MM.1S (cell line): ENCODE results near the gene HIGD1C.

Experiments
- EZH2 ChIP-seq: fragments of 300-600 bp; sonication (generic); optimal IDR thresholded peaks from 2 replicates; pipeline ENCODE3; 2017; ENCODE audit warnings: low read depth, mild to moderate bottlenecking, antibody characterized with exemption, low read length, mixed read lengths
- EZH2phosphoT487 ChIP-seq: fragments of 300-600 bp; sonication (generic); IDR thresholded peaks from 2 replicates; pipeline ENCODE4 v1.6.1; 2018; ENCODE audit warnings: antibody characterized with exemption, low read length
- TF ChIP-seq, protein P1 (sequence below): fragments of 300-600 bp; sonication (generic); IDR thresholded peaks from 2 replicates; pipeline ENCODE4 v1.5.1; 2016; ENCODE audit warnings: antibody characterized with exemption, low read length, mixed read lengths

DNA sequence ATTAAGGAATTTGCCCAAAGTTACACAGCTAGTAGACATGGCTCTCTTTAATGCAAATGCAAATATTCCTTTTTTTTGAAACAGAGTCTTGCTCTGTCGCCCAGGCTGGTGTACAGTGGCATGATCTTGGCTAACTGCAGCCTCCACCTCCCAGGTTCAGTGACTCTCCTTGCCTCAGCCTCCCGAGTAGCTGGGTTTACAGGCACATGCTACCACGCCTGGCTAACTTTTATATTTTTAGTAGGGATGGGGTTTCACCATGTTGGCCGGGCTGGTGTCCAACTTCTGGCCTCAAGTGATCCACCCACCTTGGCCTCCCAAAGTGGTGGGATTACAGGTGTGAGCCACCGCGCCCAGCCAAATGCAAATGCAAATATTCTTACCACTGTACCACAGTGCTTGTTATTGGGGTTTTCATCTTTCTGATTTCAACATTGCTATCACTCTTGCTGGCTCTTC lies 24.5 kb upstream of the HIGD1C start:
- TF ChIP-seq, protein P1, sequence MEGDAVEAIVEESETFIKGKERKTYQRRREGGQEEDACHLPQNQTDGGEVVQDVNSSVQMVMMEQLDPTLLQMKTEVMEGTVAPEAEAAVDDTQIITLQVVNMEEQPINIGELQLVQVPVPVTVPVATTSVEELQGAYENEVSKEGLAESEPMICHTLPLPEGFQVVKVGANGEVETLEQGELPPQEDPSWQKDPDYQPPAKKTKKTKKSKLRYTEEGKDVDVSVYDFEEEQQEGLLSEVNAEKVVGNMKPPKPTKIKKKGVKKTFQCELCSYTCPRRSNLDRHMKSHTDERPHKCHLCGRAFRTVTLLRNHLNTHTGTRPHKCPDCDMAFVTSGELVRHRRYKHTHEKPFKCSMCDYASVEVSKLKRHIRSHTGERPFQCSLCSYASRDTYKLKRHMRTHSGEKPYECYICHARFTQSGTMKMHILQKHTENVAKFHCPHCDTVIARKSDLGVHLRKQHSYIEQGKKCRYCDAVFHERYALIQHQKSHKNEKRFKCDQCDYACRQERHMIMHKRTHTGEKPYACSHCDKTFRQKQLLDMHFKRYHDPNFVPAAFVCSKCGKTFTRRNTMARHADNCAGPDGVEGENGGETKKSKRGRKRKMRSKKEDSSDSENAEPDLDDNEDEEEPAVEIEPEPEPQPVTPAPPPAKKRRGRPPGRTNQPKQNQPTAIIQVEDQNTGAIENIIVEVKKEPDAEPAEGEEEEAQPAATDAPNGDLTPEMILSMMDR, result no peak
- TF ChIP-seq EZH2phosphoT487 (no peak), EZH2 (no peak)
